Measurements from ENCODE around the gene ZFHX3. TPM values are rescaled to one million over a fixed set of nuclear protein-coding genes. Genes with fewer than 3 reads are reported as not detected.

Gene ZFHX3
- total and polyA plus RNA-seq, 9 of the 15 experiments (the other 6 are each of a cell fraction or from before 2014, with no cell fraction given): 0.01 to 0.23 (median 0.06) TPM; not detected in 4

DNA sequence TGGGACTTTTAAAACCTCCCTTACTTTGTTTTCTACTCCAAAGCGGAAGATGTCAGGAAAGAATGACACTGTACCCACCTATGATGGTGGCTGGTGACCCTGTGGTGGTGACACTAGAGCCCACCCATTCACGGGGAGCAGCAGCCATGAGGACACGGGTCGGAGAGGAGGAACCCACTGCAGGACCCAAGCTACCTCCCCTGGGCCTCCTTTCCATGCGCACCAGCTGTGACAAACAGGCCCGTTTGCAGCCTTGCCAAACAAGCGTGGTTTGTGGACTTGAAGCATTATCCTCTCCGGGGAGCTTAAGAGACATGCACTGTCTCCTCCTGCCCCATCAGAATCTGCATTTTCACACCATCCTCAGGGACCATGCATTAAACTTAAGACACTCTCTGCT lies 85.6 kb downstream of the ZFHX3 start:
- Histone ChIP-seq H3K9ac (ENCODE audit: insufficient read depth in 1 of 2, low read depth in 2 of 2, low read length in 2 of 2) (no peak overlapping the region), H3K9me1 (ENCODE audit: control insufficient read depth, insufficient read depth, low read length) (no peaks in the 10 kb centered on the region), H3K27me3 (ENCODE audit: control insufficient read depth in 2 of 2, insufficient read depth in 2 of 2, low read length in 2 of 2) (peaks cover 44 to 66% of the 10 kb centered on the region in 2 experiments), H3K4me1 (replicated peaks in 1 of 2; ENCODE audit: control insufficient read depth in 2 of 2, insufficient read depth in 2 of 2, low read length in 2 of 2) (no peaks in the 10 kb centered on the region; a peak in 1 of 5 replicates), H3K4me3 (no peak overlapping the region), H3K27ac (ENCODE audit: extremely low read depth, low read depth, low read length) (no peak overlapping the region), H3K36me3 (ENCODE audit: control insufficient read depth, insufficient read depth, low read length) (no peaks in the 10 kb centered on the region), H2AFZ (ENCODE audit: low read depth, low read length) (no peak overlapping the region), H3K4me2 (ENCODE audit: insufficient read depth, low read length) (no peak overlapping the region), H4K20me1 (replicated peaks; ENCODE audit: control insufficient read depth, insufficient read depth, low read length) (no peaks in the 10 kb centered on the region), H3K79me2 (ENCODE audit: control insufficient read depth, insufficient read depth, low read length) (no peaks in the 10 kb centered on the region), H3K9me3 (replicated peaks; ENCODE audit: control insufficient read depth, insufficient read depth, low read depth, low read length) (no peaks in the 10 kb centered on the region)
- in situ Hi-C loops (cut with MboI) (no loop called here), intact Hi-C loops (cut with micrococcal nuclease) (no loop called here)
- CTCF ChIA-PET (ENCODE audit: low intra/inter-chr PET ratio): no interaction called here
- POLR2A ChIA-PET: interaction anchor here (0.6 kb wide), 2 partner anchors 70 to 1307 kb away, joined by 3 read pairs; no protein-coding TSS in a partner anchor
- TF ChIP-seq, protein P1, sequence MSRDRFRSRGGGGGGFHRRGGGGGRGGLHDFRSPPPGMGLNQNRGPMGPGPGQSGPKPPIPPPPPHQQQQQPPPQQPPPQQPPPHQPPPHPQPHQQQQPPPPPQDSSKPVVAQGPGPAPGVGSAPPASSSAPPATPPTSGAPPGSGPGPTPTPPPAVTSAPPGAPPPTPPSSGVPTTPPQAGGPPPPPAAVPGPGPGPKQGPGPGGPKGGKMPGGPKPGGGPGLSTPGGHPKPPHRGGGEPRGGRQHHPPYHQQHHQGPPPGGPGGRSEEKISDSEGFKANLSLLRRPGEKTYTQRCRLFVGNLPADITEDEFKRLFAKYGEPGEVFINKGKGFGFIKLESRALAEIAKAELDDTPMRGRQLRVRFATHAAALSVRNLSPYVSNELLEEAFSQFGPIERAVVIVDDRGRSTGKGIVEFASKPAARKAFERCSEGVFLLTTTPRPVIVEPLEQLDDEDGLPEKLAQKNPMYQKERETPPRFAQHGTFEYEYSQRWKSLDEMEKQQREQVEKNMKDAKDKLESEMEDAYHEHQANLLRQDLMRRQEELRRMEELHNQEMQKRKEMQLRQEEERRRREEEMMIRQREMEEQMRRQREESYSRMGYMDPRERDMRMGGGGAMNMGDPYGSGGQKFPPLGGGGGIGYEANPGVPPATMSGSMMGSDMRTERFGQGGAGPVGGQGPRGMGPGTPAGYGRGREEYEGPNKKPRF (IDR thresholded peaks at IDR 0.05; ENCODE audit: low read depth, low read length): no peak
- no peak for TF ChIP-seq DPF2 (IDR thresholded peaks at IDR 0.05)
- TF ChIP-seq ZNF778 (CRISPR knock-in tag; IDR thresholded peaks at IDR 0.05): no peak
- TF ChIP-seq ZNF224 (CRISPR knock-in tag; IDR thresholded peaks at IDR 0.05): no peak
- no peak for TF ChIP-seq HNRNPH1 (optimal IDR thresholded peaks at IDR 0.05; ENCODE audit: low read depth, low read length)
- TF ChIP-seq RCOR1 (IDR thresholded peaks at IDR 0.05; ENCODE audit: borderline replicate concordance in 1 of 2, low read depth in 2 of 2, low read length in 2 of 2): no peak
- TF ChIP-seq FOXP1 (CRISPR knock-in tag; IDR thresholded peaks at IDR 0.05): no peak
- no peak for TF ChIP-seq PHF8 (IDR thresholded peaks at IDR 0.05; ENCODE audit: borderline replicate concordance, low read length)
- TF ChIP-seq HNRNPL (IDR thresholded peaks at IDR 0.05; ENCODE audit: low read depth, low read length): no peak
- no peak for TF ChIP-seq PML (IDR thresholded peaks at IDR 0.05; ENCODE audit: low read length)
- no peak for TF ChIP-seq SRSF3 (IDR thresholded peaks at IDR 0.05; ENCODE audit: insufficient read depth, low read length)
- TF ChIP-seq ETV5 (CRISPR knock-in tag; IDR thresholded peaks at IDR 0.05; ENCODE audit: low read depth): no peak
- no peak for TF ChIP-seq HLTF (IDR thresholded peaks at IDR 0.05)
- TF ChIP-seq KLF16 (IDR thresholded peaks at IDR 0.05): no peak
- TF ChIP-seq MAFG (tag; conservative IDR thresholded peaks at IDR 0.05): no peak
- no peak for TF ChIP-seq JUNB (CRISPR knock-in tag; conservative IDR thresholded peaks at IDR 0.05)
- no peak for TF ChIP-seq ZNF23 (CRISPR knock-in tag; IDR thresholded peaks at IDR 0.05)
- TF ChIP-seq, protein P2, sequence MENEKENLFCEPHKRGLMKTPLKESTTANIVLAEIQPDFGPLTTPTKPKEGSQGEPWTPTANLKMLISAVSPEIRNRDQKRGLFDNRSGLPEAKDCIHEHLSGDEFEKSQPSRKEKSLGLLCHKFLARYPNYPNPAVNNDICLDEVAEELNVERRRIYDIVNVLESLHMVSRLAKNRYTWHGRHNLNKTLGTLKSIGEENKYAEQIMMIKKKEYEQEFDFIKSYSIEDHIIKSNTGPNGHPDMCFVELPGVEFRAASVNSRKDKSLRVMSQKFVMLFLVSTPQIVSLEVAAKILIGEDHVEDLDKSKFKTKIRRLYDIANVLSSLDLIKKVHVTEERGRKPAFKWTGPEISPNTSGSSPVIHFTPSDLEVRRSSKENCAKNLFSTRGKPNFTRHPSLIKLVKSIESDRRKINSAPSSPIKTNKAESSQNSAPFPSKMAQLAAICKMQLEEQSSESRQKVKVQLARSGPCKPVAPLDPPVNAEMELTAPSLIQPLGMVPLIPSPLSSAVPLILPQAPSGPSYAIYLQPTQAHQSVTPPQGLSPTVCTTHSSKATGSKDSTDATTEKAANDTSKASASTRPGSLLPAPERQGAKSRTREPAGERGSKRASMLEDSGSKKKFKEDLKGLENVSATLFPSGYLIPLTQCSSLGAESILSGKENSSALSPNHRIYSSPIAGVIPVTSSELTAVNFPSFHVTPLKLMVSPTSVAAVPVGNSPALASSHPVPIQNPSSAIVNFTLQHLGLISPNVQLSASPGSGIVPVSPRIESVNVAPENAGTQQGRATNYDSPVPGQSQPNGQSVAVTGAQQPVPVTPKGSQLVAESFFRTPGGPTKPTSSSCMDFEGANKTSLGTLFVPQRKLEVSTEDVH (IDR thresholded peaks at IDR 0.05; ENCODE audit: low read depth, partially characterized antibody): no peak
- DNase-seq (ENCODE audit: extremely low read depth in 1 of 4, low spot score in 3 of 4) (no peak), FAIRE-seq (no peak), ATAC-seq (no peak)
- WGBS (ENCODE audit: insufficient coverage, low coverage, missing lambda C conversion rate): 0% methylated on average over 5 of the region's 8 CpGs
- no TSS peak for BruUV-seq (replicated peaks)

Data from K562 (cell line).